ENCODE data around the gene KCNIP2. TPM values are rescaled to one million over a fixed set of nuclear protein-coding genes. Genes with fewer than 3 reads are reported as not detected.
A peak's percentile ranks its signal among the peaks of the same experiment; 100 is the strongest.

KCNIP2 gene
- total RNA-seq (1 to 10 TPM; 1.8 to 8.9 (median 6.8) TPM), polyA plus RNA-seq (1 to 10 TPM; 3.6 to 3.7 TPM)
- long read RNA-seq, donor 1, partial matches to known transcripts: 5 of 11 reads
- long read RNA-seq, donor 1, other reads (novel, unspliced or antisense): 6 of 11 reads
- long read RNA-seq, donor 2: 0 reads
- long read RNA-seq, donor 3, partial matches to known transcripts: 2 of 5 reads
- long read RNA-seq, donor 3, other reads (novel, unspliced or antisense): 3 of 5 reads

GRCh38 chr10:101843032-101844021 is at the start of gene KCNIP2:
KCNIP2 (minus strand) TSS chr10:101843800; CDS start chr10:101843568, 232 bp downstream.
- peaks cover 8% of the 10 kb centered on the region for H3K4me1 ChIP-seq (ENCODE audit: insufficient read depth)
- H3K27ac ChIP-seq: no peak within 1 kb of the TSS
- TF ChIP-seq EP300 (IDR thresholded peaks at IDR 0.05): no peak
- TF ChIP-seq POLR2A (IDR thresholded peaks at IDR 0.05): no peak
- TF ChIP-seq CTCF (IDR thresholded peaks at IDR 0.05): no peak
- intact Hi-C loops (cut with DNase I): loop anchor here in 3 of 4 donors (5.0 to 10.0 kb wide), 2 partner anchors 161 to 169 kb away; no protein-coding TSS in a partner anchor
- DNase-seq: no peak
- H3K4me3 ChIP-seq: no peak within 1 kb of the TSS
- WGBS, 3 donors: 28 to 33% (median 30%) methylated on average over 51 to 60 of the region's 60 CpGs
- H3K9me3 ChIP-seq: no peaks in the 10 kb centered on the region
- H3K36me3 ChIP-seq: no peaks in the 10 kb centered on the region
- H3K27me3 ChIP-seq: no peaks in the 10 kb centered on the region

GRCh38 chr10:101892782-101893391 is 49.3 kb upstream of the KCNIP2 start:
- no peaks in the 10 kb centered on the region for H3K27me3 ChIP-seq
- no peak for DNase-seq
- H3K4me1 ChIP-seq (ENCODE audit: insufficient read depth): peaks cover 1% of the 10 kb centered on the region
- no peaks in the 10 kb centered on the region for H3K36me3 ChIP-seq
- TF ChIP-seq EP300 (IDR thresholded peaks at IDR 0.05) (no peak), CTCF (IDR thresholded peaks at IDR 0.05) (no peak), POLR2A (IDR thresholded peaks at IDR 0.05) (no peak)
- intact Hi-C loops (cut with DNase I): loop anchor here in 2 of 4 donors (5.0 to 10.0 kb wide), 2 partner anchors 119 to 122 kb away; no protein-coding TSS in a partner anchor
- H3K27ac ChIP-seq: no peak overlapping the region
- WGBS, 3 donors: 74 to 77% (median 76%) methylated on average over 4 of the region's 4 CpGs
- no peaks in the 10 kb centered on the region for H3K9me3 ChIP-seq
- H3K4me3 ChIP-seq: no peak overlapping the region

GRCh38 chr10:101889256-101890210 is 45.9 kb upstream of the KCNIP2 start:
- intact Hi-C loops (cut with DNase I): loop anchor here in 2 of 4 donors (5.0 to 10.0 kb wide), 2 partner anchors 123 to 125 kb away; no protein-coding TSS in a partner anchor
- peak; percentile 35 to 75 (median 56) for DNase-seq
- no peaks in the 10 kb centered on the region for H3K4me1 ChIP-seq (ENCODE audit: insufficient read depth)
- no peak overlapping the region for H3K4me3 ChIP-seq
- 58 to 66% (median 65%) methylated on average over 5 of the region's 5 CpGs for WGBS, 3 donors
- H3K36me3 ChIP-seq: no peaks in the 10 kb centered on the region
- H3K27me3 ChIP-seq: no peaks in the 10 kb centered on the region
- H3K9me3 ChIP-seq: no peaks in the 10 kb centered on the region
- TF ChIP-seq POLR2A (IDR thresholded peaks at IDR 0.05) (no peak), EP300 (IDR thresholded peaks at IDR 0.05) (no peak), CTCF (IDR thresholded peaks at IDR 0.05) (peak in 1 of 3 donors; percentile 30)
- H3K27ac ChIP-seq: no peak overlapping the region

Measured in ovary (tissue), 10 donors.